ENCODE data around the gene CA5A.
"Not testable (repeated sequence)": the region's sequence is repeated elsewhere in the genome, so short reads cannot be mapped to it uniquely, and the experiment has no call there.

The CA5A gene

DNA sequence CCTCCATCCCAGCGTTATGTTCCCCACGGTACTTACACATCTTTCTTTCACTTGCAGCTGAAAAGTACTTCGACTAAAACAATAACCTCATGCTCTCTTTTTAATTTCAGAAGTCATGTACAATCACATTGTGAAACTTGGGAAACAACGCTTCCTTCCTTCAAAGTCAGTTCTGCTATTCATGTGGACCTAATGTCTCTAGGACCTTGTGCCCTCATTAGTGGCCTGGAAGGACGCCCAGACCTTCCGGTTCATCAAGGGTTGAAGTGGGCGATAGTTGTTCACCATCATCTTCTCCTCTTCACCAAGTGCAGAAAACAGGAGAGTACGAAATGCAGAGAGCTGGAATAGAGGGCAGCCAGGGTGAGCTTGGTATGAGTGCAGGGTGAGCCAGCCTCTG is 48.4 kb downstream of the CA5A start:
- DNase-seq, result not testable (repeated sequence)

DNA sequence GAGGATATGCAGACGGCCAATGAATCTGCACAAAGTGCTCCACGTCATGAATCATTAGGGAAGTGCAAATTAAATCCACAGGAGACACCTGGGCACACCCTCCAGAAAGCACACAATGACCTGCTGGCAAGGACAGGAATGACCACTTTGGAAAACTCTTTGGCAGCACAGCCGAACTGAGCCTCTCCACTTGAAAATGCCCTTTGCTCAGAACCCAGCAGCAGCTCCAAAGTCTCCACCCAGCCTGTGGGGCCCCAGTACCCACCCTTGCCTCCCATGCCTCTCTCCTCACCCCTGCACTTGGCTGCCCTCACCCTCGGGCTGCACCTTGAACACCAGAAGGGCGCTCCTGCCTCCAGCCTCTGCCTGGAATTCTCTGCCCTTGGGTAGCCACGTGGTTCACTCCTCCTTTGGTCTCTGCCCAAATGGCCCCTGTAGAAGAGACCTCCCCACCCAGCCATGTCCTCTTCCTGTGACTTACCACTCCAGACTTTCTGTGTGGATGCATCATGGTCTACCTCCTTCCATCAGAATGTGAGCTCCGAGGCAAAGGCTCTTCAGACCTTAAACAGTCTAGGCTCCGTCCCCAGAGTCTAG is 50.9 kb downstream of the CA5A start:
- DNase-seq, result not testable (repeated sequence)

DNA sequence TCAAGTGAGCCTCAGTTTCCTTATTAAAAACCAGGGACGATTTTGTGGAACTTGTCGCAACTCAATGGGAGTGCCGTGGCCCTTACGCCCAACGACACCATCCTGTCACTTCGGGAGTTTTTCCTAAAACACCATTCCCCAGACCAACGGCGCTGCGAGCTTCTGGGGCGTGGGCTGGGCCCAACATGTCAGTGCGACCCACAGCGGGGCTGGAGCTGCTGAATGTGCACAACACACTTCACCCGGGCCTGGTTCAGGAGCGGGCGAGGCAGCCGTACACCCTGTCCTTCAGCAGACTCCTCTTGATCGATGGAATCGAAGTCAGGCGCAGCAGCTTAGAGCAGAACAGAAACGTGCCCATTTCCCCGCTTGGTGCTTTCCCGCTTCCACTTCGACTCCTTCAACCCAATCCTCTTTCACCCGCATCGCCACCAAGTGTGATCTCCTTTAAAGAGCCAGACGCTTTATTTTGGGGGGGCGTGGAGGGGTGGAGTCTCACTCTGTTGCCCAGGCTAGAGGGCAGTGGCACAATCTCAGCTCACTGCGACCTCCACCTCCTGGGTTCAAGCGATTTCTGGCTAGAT is 53.8 kb downstream of the CA5A start:
- no peak for DNase-seq

GRCh38 chr16:87881324-87882200 is 54.8 kb downstream of the CA5A start:
- DNase-seq, result no peak

- no peak for DNase-seq
These were observed 56.1 kb downstream of the CA5A start for GRCh38 chr16:87880117-87880696.

DNA sequence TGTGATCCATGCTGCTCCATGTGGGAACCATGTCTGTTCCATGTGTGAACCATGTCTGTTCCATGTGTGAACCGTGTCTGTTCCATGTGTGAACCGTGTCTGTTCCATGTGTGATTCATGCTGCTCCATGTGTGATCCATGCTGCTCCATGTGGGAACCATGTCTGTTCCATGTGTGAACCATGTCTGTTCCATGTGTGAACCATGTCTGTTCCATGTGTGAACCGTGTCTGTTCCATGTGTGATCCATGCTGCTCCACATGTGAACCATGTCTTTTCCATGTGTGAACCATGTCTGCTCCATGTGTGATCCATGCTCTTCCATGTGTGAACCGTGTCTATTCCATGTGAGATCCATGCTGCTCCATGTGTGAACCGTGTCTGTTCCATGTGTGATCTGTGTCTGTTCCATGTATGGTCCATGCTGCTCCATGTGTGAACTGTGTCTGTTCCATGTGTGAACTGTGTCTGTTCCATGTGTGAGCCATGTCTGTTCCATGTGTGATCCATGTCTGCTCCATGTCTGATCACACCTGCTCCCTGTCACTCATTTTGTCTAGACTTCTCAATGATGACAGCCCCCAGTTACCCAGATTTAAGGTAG is 56.8 kb downstream of the CA5A start:
- DNase-seq, result not testable (repeated sequence)

DNA sequence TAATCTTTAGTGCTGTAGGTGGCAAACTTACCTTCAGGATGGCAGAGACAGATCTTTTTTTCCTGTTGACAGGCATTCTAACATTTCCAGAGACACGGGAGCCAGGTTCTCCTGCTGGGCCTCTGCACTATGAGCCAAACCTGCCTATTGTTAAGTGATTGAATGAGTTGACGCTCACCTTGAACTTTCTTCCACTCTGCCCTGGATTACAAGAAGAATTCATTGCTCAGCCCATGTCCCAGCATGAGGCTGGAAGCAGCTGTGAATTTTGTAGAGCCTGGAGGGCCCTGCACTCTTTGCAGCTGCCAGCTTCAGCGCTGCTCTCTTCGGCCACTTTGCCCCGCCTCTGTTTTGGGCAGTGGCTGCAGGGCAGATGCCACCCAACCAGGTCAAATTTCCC is 57.6 kb downstream of the CA5A start:
- DNase-seq, result no peak

- no peak for DNase-seq
These were observed 58.3 kb downstream of the CA5A start for GRCh38 chr16:87877942-87878507.

DNA sequence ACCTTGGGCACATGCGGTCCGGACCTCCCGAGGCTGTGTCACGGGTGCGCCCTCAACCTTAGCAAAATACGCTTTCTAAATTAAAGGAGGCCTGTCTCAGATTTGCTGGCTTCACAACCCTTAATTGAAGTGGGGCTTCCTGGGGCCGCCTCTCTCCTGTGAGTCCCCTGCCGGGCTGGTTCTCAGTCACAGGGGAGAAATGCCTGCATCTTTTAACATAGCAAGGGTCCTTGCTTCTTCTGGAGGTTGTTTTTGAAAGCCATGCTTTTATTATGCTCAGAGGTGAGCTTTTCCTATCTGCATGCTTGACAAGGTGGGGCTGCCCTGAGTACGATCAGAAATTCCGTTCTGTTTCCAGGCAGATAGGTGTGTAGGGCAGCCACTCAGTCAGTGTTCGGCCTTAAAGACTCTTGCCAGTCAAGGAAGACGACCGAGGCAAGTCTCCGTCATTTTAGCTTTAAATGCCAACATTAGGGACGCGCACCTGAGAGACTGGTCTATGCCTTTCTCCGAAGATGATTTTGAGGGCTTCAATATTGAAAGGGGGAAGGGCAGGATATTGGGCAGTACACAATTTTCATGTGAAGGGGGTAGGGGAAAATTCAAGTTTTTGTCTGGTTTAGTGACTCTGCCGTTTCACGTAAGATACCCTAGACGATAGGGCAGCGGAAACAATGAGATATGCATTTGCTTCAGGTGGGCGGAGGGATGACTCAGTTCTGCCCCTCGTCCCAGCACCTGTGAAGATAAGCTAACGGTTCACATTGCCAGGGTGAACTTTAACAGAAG is 61.5 kb downstream of the CA5A start:
- DNase-seq, result no peak

DNA sequence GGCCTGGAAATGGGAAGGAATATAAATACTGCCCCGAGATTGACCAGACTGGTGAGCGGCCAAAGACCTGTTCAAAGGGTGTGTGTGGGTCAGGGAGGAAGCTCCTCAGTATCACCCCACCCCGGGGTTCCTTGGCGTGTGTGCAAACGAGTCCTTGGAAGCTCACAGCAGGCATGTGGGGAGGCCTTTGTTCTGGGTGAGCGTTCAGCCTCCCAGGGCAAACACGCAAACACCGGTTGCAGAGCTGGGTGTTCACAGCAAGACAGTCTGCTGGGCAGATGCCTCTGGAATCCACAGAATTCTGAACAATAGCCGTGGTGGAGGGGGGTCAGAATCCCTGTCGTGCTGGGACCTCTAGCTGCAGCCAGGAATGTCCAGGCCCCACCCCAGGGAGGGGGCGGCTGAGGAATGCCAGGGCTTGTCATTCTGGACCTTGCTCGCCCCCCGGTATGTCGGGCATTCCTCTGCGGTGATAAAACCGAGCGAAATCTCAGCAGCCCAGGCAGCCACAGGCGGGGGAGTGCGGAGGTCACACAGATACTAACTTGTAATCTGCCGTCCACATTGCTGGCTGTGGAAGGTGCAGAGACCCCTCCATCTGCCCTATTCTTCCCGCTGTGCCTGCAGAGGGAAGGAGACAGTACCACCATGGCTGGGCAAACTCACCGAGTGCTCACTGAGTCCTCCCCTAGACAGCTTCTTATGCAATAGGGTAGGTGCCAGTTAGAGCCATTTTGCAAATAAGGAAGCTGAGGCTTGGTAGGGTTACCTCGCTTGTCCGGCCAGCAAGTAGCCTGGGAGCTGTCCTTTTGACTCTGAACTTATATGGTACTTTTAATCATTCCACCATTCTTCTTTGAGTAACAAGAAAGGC is 65.7 kb downstream of the CA5A start:
- not testable (repeated sequence) for DNase-seq

- not testable (repeated sequence) for DNase-seq
These were observed 66.4 kb downstream of the CA5A start for GRCh38 chr16:87869879-87870417.

- not testable (repeated sequence) for DNase-seq
These were observed 67.1 kb downstream of the CA5A start, which contains the start of gene SLC7A5 for GRCh38 chr16:87869061-87869878. Gene SLC7A5 (minus strand): TSS chr16:87869507. CDS start chr16:87869422, 85 bp downstream.

DNA sequence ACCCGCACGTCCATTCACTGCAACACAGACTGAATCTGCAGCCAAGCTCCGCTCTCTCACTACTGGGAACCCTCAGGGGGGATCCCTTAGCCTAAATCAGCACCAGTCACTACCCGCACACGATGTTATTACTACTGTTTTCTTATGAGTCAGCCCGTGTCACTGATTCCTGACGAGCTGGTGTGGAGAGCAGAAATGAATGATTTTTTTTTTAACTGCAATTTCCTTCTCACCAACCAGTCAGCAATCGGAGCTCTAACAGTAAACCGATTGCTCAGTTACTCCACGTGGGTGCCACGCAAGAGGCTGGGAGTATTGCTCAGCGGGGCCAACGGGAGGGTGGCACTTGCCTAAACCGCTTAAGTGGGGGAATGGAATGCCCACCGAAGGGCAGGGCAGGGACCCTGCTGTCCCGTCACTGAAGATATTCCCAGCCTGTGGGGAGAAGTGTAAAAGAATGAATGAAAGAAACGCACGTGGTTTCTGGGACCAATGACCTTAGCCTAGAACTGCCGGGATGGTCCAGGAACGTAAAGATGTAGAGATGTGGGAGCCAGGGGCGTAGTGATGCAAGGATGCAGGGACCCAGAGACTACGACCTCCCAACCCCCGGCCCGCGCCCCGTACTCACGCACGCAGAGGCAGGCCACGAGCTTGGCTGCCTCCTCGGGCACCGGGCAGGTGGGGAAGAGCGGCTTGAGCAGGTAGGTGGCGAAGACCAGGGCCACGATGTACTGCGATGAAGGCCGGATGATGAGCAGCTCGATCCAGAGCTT is 67.9 kb downstream of the CA5A start:
- DNase-seq, result not testable (repeated sequence)

- not testable (repeated sequence) for DNase-seq
These were observed 70.3 kb downstream of the CA5A start for GRCh38 chr16:87865902-87866555.

GRCh38 chr16:87864331-87864989 is 71.9 kb downstream of the CA5A start:
- DNase-seq, result no peak

DNA sequence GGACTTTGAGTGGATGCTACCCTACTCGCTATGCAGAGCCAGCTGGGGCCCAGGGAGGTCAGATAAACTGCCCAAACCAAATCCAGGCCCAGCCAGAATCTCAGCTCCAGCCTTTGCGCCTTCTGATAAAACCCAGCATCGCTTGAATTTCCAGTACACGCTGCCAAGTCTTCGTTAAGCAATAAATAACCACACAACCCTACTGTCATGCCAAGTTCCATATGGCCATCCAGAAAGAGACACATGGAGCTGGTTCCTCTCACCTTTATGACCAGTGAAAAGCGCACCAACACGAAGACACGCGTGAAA is 73.0 kb downstream of the CA5A start:
- not testable (repeated sequence) for DNase-seq

DNA sequence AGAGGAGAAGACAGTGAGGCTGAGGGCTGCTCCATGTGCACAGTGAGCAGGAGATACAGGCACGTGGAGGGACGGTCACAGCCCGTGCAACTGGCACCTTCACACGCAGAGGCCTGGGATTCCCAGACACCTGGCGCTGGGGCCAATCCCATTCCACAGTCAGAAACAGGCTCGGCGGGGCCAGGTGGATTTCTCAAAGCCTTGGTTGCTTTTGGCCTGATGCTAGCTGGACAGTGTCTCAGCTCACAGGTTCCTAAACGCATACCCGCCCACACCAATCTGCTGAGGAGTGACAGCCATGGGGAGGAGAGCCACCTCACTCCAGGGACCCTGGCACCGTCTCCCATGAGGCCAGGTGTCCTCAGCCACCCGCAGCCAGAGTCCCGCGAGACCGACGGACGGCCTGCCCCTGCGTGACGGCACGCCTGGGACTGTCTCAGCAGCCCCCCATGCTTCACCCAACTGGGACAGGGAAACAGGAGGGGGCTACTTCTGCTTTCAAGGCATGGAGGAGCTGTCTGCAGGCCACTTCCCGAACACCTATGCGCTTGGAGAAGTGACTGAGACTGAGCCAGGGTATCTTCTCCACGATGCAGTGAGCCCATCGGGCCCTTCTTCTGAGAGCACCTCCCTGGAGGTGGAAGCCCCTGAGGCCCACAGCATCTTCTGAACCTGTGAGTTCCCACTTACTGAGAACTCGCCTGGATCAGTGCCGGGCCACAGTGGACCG is 73.6 kb downstream of the CA5A start:
- DNase-seq, result not testable (repeated sequence)

All from NCI-H2227 treated with DMSO at 0.1 percent for 48 hours (cell line).